Keratinocyte (primary cell): ENCODE results near the gene TNS2. TPM values are rescaled to one million over a fixed set of nuclear protein-coding genes. Genes with fewer than 3 reads are reported as not detected.

Experiments used
- DNase-seq: peaks from one replicate; pipeline ENCODE4 v3.0.0-alpha.2; 2011; ENCODE audit warnings: low read depth, missing footprints, low spot score
- FAIRE-seq: peaks from 2 replicates; lab custom pipeline; 2011; peaks lifted over from hg19 to GRCh38; lab: Jason Lieb, UNC
- H2AFZ ChIP-seq: 2 replicates; pipeline ENCODE4 v1.6.0; 2012; ENCODE audit warnings: low read length, control low read depth, inconsistent platforms; ENCODE audit not compliant: control insufficient read depth
- H3K27ac ChIP-seq: 2 replicates; pipeline ENCODE4 v1.5.1; 2011; ENCODE audit warnings: low read length; ENCODE audit not compliant: control insufficient read depth, insufficient read depth
- H3K27me3 ChIP-seq: 3 replicates; pipeline ENCODE4 v1.6.0; 2011; ENCODE audit warnings: low read length; ENCODE audit not compliant: control insufficient read depth, insufficient read depth; ENCODE audit errors: extremely low read depth
- H3K36me3 ChIP-seq, 2 experiments: 2 replicates in 1 of 2; 3 replicates in 1 of 2; pipeline ENCODE4 v1.5.1; 2011; ENCODE audit warnings: low read length in 2 of 2, mild to moderate bottlenecking in 1 of 2; ENCODE audit not compliant: control insufficient read depth in 2 of 2, insufficient read depth in 2 of 2; ENCODE audit errors: extremely low read depth in 1 of 2
- H3K4me1 ChIP-seq: 3 replicates; pipeline ENCODE4 v1.5.1; 2011; ENCODE audit warnings: low read length; ENCODE audit not compliant: control insufficient read depth, insufficient read depth; ENCODE audit errors: extremely low read depth
- H3K4me2 ChIP-seq: 3 replicates; pipeline ENCODE4 v1.6.0; 2011; ENCODE audit warnings: low read depth, low read length; ENCODE audit not compliant: control insufficient read depth, insufficient read depth; ENCODE audit errors: extremely low read depth
- H3K4me3 ChIP-seq, 3 experiments: fragments of 200-600 bp in 1 of 3; sonication (generic) in 1 of 3; 2 replicates in 2 of 3; 3 replicates in 1 of 3; pipeline ENCODE4 v1.5.1; 2011 to 2016; ENCODE audit warnings: low read length in 3 of 3, mild to moderate bottlenecking in 3 of 3, control low read depth in 2 of 3, inconsistent platforms in 1 of 3, low read depth in 1 of 3, mixed read lengths in 1 of 3, mixed run types in 1 of 3, moderate library complexity in 1 of 3; ENCODE audit not compliant: control insufficient read depth in 2 of 3, insufficient read depth in 2 of 3; ENCODE audit errors: extremely low read depth in 1 of 3
- H3K79me2 ChIP-seq: 2 replicates; pipeline ENCODE4 v1.6.0; 2012; ENCODE audit warnings: low read length; ENCODE audit not compliant: control insufficient read depth, insufficient read depth
- H3K9ac ChIP-seq: 3 replicates; pipeline ENCODE4 v1.6.0; 2011; ENCODE audit warnings: low read length; ENCODE audit not compliant: control insufficient read depth, insufficient read depth; ENCODE audit errors: extremely low read depth
- H3K9me1 ChIP-seq: 3 replicates; pipeline ENCODE4 v1.6.0; 2011; ENCODE audit warnings: low read length; ENCODE audit not compliant: control insufficient read depth, insufficient read depth; ENCODE audit errors: extremely low read depth
- H3K9me3 ChIP-seq: 2 replicates; pipeline ENCODE4 v1.5.1; 2012; ENCODE audit warnings: low read depth, low read length; ENCODE audit not compliant: control insufficient read depth
- H4K20me1 ChIP-seq: 3 replicates; pipeline ENCODE4 v1.6.0; 2011; ENCODE audit warnings: low read length; ENCODE audit not compliant: control insufficient read depth, insufficient read depth; ENCODE audit errors: extremely low read depth
- EZH2 ChIP-seq: IDR thresholded peaks from one replicate; pipeline ENCODE4 v1.6.1; 2012; ENCODE audit warnings: inconsistent platforms, mild to moderate bottlenecking, low read length, moderate library complexity
- dilution Hi-C: fragments of 300-500 bp; cut with MboI; formaldehyde crosslinking; loops from one replicate; pipeline ENCODE4 v1.7.0; 2020; ENCODE audit warnings: low sequenced_read_pairs; ENCODE audit not compliant: extremely low pct_ligation_motif_present
- polyA plus RNA-seq, 5 experiments: library from polyadenylated mRNA; depleted of rRNA in 3 of 5; stranded (reverse) in 3 of 5; stranded (forward) in 1 of 5; unstranded in 1 of 5; fragments of >200 nt; gene quantifications; 1 replicate in 1 of 5; 2 replicates in 3 of 5; 3 replicates in 1 of 5; pipeline versions ENCODE4 v1.2.1 to v1.2.3, GENCODE V29; 2011 to 2012; ENCODE audit warnings: missing spikeins in 2 of 5, low read depth in 1 of 5, low replicate concordance in 1 of 5
- TF ChIP-seq, protein P1 (sequence below), 3 experiments: IDR thresholded peaks in 1 of 3; conservative IDR thresholded peaks in 1 of 3; optimal IDR thresholded peaks in 1 of 3; 2 replicates in 2 of 3; 3 replicates in 1 of 3; pipeline versions ENCODE3 to v1.5.1; 2011; ENCODE audit warnings: low read length in 3 of 3, mild to moderate bottlenecking in 3 of 3, moderate library complexity in 2 of 3, control low read depth in 1 of 3, inconsistent platforms in 1 of 3; ENCODE audit not compliant: insufficient read depth in 2 of 3; ENCODE audit errors: extremely low read depth in 1 of 3

Gene TNS2
- polyA plus RNA-seq, 1 donor (not counting 4 experiments of a cell fraction or from before 2014, with no cell fraction given): 0.80 TPM

- Histone ChIP-seq H2AFZ (no peak overlapping the region), H3K4me2 (no peak overlapping the region), H3K9me3 (no peaks in the 10 kb centered on the region), H3K79me2 (no peaks in the 10 kb centered on the region), H3K9ac (no peak overlapping the region), H3K36me3 (peaks cover 0 to 2% of the 10 kb centered on the region in 2 experiments), H3K9me1 (no peaks in the 10 kb centered on the region), H3K4me1 (peaks cover 5% of the 10 kb centered on the region), H4K20me1 (no peaks in the 10 kb centered on the region), H3K4me3 (no peak overlapping the region), H3K27me3 (no peaks in the 10 kb centered on the region), H3K27ac (no peak overlapping the region)
- TF ChIP-seq, protein P1, sequence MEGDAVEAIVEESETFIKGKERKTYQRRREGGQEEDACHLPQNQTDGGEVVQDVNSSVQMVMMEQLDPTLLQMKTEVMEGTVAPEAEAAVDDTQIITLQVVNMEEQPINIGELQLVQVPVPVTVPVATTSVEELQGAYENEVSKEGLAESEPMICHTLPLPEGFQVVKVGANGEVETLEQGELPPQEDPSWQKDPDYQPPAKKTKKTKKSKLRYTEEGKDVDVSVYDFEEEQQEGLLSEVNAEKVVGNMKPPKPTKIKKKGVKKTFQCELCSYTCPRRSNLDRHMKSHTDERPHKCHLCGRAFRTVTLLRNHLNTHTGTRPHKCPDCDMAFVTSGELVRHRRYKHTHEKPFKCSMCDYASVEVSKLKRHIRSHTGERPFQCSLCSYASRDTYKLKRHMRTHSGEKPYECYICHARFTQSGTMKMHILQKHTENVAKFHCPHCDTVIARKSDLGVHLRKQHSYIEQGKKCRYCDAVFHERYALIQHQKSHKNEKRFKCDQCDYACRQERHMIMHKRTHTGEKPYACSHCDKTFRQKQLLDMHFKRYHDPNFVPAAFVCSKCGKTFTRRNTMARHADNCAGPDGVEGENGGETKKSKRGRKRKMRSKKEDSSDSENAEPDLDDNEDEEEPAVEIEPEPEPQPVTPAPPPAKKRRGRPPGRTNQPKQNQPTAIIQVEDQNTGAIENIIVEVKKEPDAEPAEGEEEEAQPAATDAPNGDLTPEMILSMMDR (optimal IDR thresholded peaks at IDR 0.05 in 1 of 3, IDR thresholded peaks at IDR 0.05 in 1 of 3, conservative IDR thresholded peaks at IDR 0.05 in 1 of 3; ENCODE audit: extremely low read depth in 1 of 3, insufficient read depth in 2 of 3, low read length in 3 of 3): no peak
- FAIRE-seq: no peak
- no peak for DNase-seq
- dilution Hi-C loops: no loop called here
Observed at GRCh38 chr12:53058674-53059433, 9.0 kb downstream of the TNS2 start.

DNA sequence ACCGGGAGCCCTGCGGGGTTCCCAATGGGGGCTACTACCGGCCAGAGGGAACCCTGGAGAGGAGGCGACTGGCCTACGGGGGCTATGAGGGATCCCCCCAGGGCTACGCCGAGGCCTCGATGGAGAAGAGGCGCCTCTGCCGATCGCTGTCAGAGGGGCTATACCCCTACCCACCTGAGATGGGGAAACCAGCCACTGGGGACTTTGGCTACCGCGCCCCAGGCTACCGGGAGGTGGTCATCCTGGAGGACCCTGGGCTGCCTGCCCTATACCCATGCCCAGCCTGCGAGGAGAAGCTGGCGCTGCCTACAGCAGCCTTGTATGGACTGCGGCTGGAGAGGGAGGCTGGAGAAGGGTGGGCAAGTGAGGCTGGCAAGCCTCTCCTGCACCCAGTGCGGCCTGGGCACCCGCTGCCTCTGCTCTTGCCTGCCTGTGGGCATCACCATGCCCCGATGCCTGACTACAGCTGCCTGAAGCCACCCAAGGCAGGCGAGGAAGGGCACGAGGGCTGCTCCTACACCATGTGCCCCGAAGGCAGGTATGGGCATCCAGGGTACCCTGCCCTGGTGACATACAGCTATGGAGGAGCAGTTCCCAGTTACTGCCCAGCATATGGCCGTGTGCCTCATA, 9.7 kb downstream of the TNS2 start:
- no peak overlapping the region for H3K27ac ChIP-seq
- DNase-seq (no peak), FAIRE-seq (no peak)
- H3K36me3 ChIP-seq: peaks cover 0 to 3% of the 10 kb centered on the region in 2 experiments
- H3K9ac ChIP-seq: no peak overlapping the region
- no peaks in the 10 kb centered on the region for H4K20me1 ChIP-seq
- no peaks in the 10 kb centered on the region for H3K27me3 ChIP-seq
- no peak for TF ChIP-seq EZH2
- TF ChIP-seq, protein P1 (optimal IDR thresholded peaks at IDR 0.05 in 1 of 3, IDR thresholded peaks at IDR 0.05 in 1 of 3, conservative IDR thresholded peaks at IDR 0.05 in 1 of 3; ENCODE audit: extremely low read depth in 1 of 3, insufficient read depth in 2 of 3, low read length in 3 of 3): no peak
- no peaks in the 10 kb centered on the region for H3K79me2 ChIP-seq
- H2AFZ ChIP-seq: no peak overlapping the region
- H3K4me1 ChIP-seq: peaks cover 4% of the 10 kb centered on the region
- dilution Hi-C loops: no loop called here
- no peak overlapping the region for H3K4me2 ChIP-seq
- no peaks in the 10 kb centered on the region for H3K9me1 ChIP-seq
- no peaks in the 10 kb centered on the region for H3K9me3 ChIP-seq
- H3K4me3 ChIP-seq: no peak overlapping the region
